HCT116 (cell line): Measurements from ENCODE around the gene ILF2. TPM values are rescaled to one million over a fixed set of nuclear protein-coding genes. Genes with fewer than 3 reads are reported as not detected.

Experiments
- ATAC-seq: fragments of 200-7000 bp; cut with Tn5 transposase; 2 replicates; pipeline ENCODE4 v1.9.1; 2020; ENCODE audit warnings: mild to moderate bottlenecking, moderate library complexity
- BruUV-seq: library from RNA; stranded (reverse); fragments of 400-500 nt; replicated peaks from 2 replicates; lab custom pipeline; 2021; lab: Mats Ljungman, UMichigan
- CTCF ChIA-PET: fragments of 300-600 bp; sonication (Branson Sonifier 250); formaldehyde crosslinking; loops from one replicate; lab custom pipeline; 2021; ENCODE audit warnings: antibody characterized with exemption; lab: Charles Lee
- POLR2A ChIA-PET: fragments of 300-600, 350-600 bp; sonication (Branson Sonifier 250); formaldehyde crosslinking; loops from one replicate; lab custom pipeline; 2021; ENCODE audit warnings: antibody characterized with exemption; lab: Charles Lee
- RAD21 ChIA-PET, 2 experiments: fragments of 300-600 bp; sonication (Branson Sonifier 250); formaldehyde crosslinking; loops; one replicate each; lab custom pipeline; 2023; ENCODE audit warnings: low total read pairs in 2 of 2; ENCODE audit not compliant: uncharacterized antibody in 2 of 2, unreplicated experiment in 2 of 2, low non-redundant PET in 1 of 2; lab: Charles Lee
- DNase-seq: peaks from one replicate; pipeline ENCODE4 v3.0.0-alpha.2; 2010; ENCODE audit warnings: low read depth, low spot score
- H2AFZ ChIP-seq: fragments of 200-600 bp; shearing (Covaris generic), sonication (generic); 2 replicates; pipeline ENCODE4 v1.6.1; 2017; ENCODE audit warnings: low read depth, mixed run types, mixed read lengths, antibody characterized with exemption, low read length; ENCODE audit not compliant: poor library complexity, severe bottlenecking
- H3K27ac ChIP-seq: 2 replicates; pipeline ENCODE4 v1.5.1; 2012; ENCODE audit warnings: low read depth, low read length
- H3K27me3 ChIP-seq: fragments of 200-600 bp; sonication (generic); 2 replicates; pipeline ENCODE4 v1.6.1; 2016; ENCODE audit warnings: mixed run types, low read length, mixed read lengths; ENCODE audit not compliant: insufficient read depth
- H3K36me3 ChIP-seq, 2 experiments: fragments of 200-500 bp in 1 of 2; fragments of 200-600 bp in 1 of 2; sonication (Bioruptor generic) in 1 of 2; sonication (generic) in 1 of 2; 2 replicates each; pipeline versions ENCODE4 v1.5.1 to v1.6.1; 2014 to 2016; ENCODE audit warnings: low read length in 2 of 2, inconsistent platforms in 1 of 2, mixed read lengths in 1 of 2, mixed run types in 1 of 2; ENCODE audit not compliant: insufficient read depth in 2 of 2, control insufficient read depth in 1 of 2
- H3K4me1 ChIP-seq, 2 experiments: fragments of 200-600 bp in 1 of 2; sonication (generic) in 1 of 2; 2 replicates each; pipeline versions ENCODE4 v1.5.1 to v1.6.1; 2012 to 2017; ENCODE audit warnings: low read length in 2 of 2, inconsistent platforms in 1 of 2, mild to moderate bottlenecking in 1 of 2, mixed read lengths in 1 of 2, mixed run types in 1 of 2, moderate library complexity in 1 of 2; ENCODE audit not compliant: insufficient read depth in 2 of 2, control insufficient read depth in 1 of 2
- H3K4me2 ChIP-seq: fragments of 200-600 bp; sonication (generic); 2 replicates; pipeline ENCODE4 v1.6.1; 2017; ENCODE audit warnings: mixed run types, low read length, mixed read lengths
- H3K4me3 ChIP-seq, 2 experiments: fragments of 200-600 bp in 1 of 2; sonication (generic) in 1 of 2; replicated peaks in 1 of 2; 2 replicates each; pipeline ENCODE4 v1.5.1; 2011 to 2016; ENCODE audit warnings: low read length in 2 of 2, control low read depth in 1 of 2, low read depth in 1 of 2, mild to moderate bottlenecking in 1 of 2, mixed read lengths in 1 of 2, mixed run types in 1 of 2
- H3K79me2 ChIP-seq: fragments of 200-600 bp; sonication (generic); 2 replicates; pipeline ENCODE4 v1.6.1; 2017; ENCODE audit warnings: mild to moderate bottlenecking, mixed run types, low read length, moderate library complexity, mixed read lengths; ENCODE audit not compliant: insufficient read depth
- H3K9ac ChIP-seq: fragments of 200-600 bp; sonication (generic); 2 replicates; pipeline ENCODE4 v1.6.1; 2016; ENCODE audit warnings: low read length, mixed read lengths
- H3K9me2 ChIP-seq: fragments of 200-600 bp; sonication (generic), shearing (Covaris generic); 2 replicates; pipeline ENCODE4 v1.6.1; 2017; ENCODE audit warnings: mixed run types, mild to moderate bottlenecking, moderate library complexity; ENCODE audit not compliant: insufficient read depth
- H3K9me3 ChIP-seq, 2 experiments: fragments of 200-500 bp in 1 of 2; fragments of 200-600 bp in 1 of 2; sonication (Bioruptor generic) in 1 of 2; sonication (generic) in 1 of 2; 2 replicates each; pipeline ENCODE4 v1.6.1; 2014 to 2017; ENCODE audit warnings: low read length in 2 of 2, mixed read lengths in 2 of 2, inconsistent platforms in 1 of 2, low read depth in 1 of 2, mild to moderate bottlenecking in 1 of 2, mixed run types in 1 of 2, moderate library complexity in 1 of 2; ENCODE audit not compliant: control insufficient read depth in 1 of 2, insufficient read depth in 1 of 2
- H4K20me1 ChIP-seq: fragments of 200-600 bp; sonication (generic), shearing (Covaris generic); 2 replicates; pipeline ENCODE4 v1.6.1; 2017; ENCODE audit warnings: mixed run types, mild to moderate bottlenecking, moderate library complexity; ENCODE audit not compliant: insufficient read depth
- ATF3 ChIP-seq: IDR thresholded peaks from 2 replicates; pipeline ENCODE4 v1.6.1; 2012
- CBX3 ChIP-seq: IDR thresholded peaks from 2 replicates; pipeline ENCODE4 v1.6.1; 2012; ENCODE audit warnings: low read depth
- CTCF ChIP-seq, 3 experiments: fragments of 200-600 bp in 1 of 3; sonication (generic) in 1 of 3; IDR thresholded peaks in 2 of 3; conservative IDR thresholded peaks in 1 of 3; 2 replicates each; pipeline ENCODE4 v1.5.1; 2012 to 2017; ENCODE audit warnings: low read depth in 2 of 3, low read length in 2 of 3, antibody characterized with exemption in 1 of 3, borderline replicate concordance in 1 of 3, control low read depth in 1 of 3, mild to moderate bottlenecking in 1 of 3, mixed read lengths in 1 of 3, mixed run types in 1 of 3, moderate library complexity in 1 of 3; ENCODE audit not compliant: insufficient read depth in 1 of 3
- JUND ChIP-seq: IDR thresholded peaks from 2 replicates; pipeline ENCODE4 v1.6.1; 2012
- POLR2A ChIP-seq: IDR thresholded peaks from 2 replicates; pipeline ENCODE4 v1.7.0; 2011; ENCODE audit warnings: borderline replicate concordance; ENCODE audit not compliant: insufficient read depth, insufficient read length; ENCODE audit errors: extremely low read depth
- REST ChIP-seq: IDR thresholded peaks from 2 replicates; pipeline ENCODE4 v1.6.1; 2012; ENCODE audit warnings: low read depth
- SP1 ChIP-seq: IDR thresholded peaks from 2 replicates; pipeline ENCODE4 v1.6.1; 2012; ENCODE audit warnings: low read depth
- ZBTB33 ChIP-seq: IDR thresholded peaks from 2 replicates; pipeline ENCODE4 v1.6.1; 2011; ENCODE audit warnings: mild to moderate bottlenecking, low read length, moderate library complexity; ENCODE audit not compliant: insufficient replicate concordance; ENCODE audit errors: extremely low read depth
- ZNF274 ChIP-seq: fragments of 200-500 bp; sonication (Bioruptor generic); IDR thresholded peaks from 2 replicates; pipeline ENCODE4 v1.6.1; 2014; ENCODE audit warnings: mild to moderate bottlenecking, low read depth, low read length, inconsistent platforms
- intact Hi-C: fragments of 100-400 bp; cut with micrococcal nuclease; formaldehyde crosslinking; loops from 2 replicates; pipeline ENCODE4 v1.10.0; 2022
- total RNA-seq: library from RNA; stranded (reverse); gene quantifications from one replicate; pipeline ENCODE4 v1.2.1, GENCODE V29; 2021; ENCODE audit not compliant: unreplicated experiment

Gene ILF2
- total RNA-seq, 1 experiment from 2014 or later = 335 TPM

GRCh38 chr1:153678519-153679336, 7.9 kb upstream of the ILF2 start, which contains the start of gene NPR1:
Gene NPR1 (plus strand): TSS chr1:153678688. CDS start chr1:153679109, 421 bp downstream.
- ATAC-seq (no peak), DNase-seq (no peak)
- no peaks in the 10 kb centered on the region for H3K9me3 ChIP-seq
- H3K4me3 ChIP-seq = no peak within 1 kb of the TSS
- no peak within 1 kb of the TSS for H3K27ac ChIP-seq
- BruUV-seq = no TSS peak
- TF ChIP-seq ATF3 = no peak
- TF ChIP-seq POLR2A = no peak
- TF ChIP-seq REST = no peak
- no peak for TF ChIP-seq JUND
- no peak for TF ChIP-seq CBX3
- TF ChIP-seq CTCF (IDR thresholded peaks at IDR 0.05 in 2 of 3, conservative IDR thresholded peaks at IDR 0.05 in 1 of 3; ENCODE audit: borderline replicate concordance in 1 of 3, insufficient read depth in 1 of 3, low read depth in 2 of 3, low read length in 2 of 3) = no peak
- TF ChIP-seq ZBTB33 = no peak
- TF ChIP-seq ZNF274 = no peak
- no peak for TF ChIP-seq SP1
- no peaks in the 10 kb centered on the region for H3K9me2 ChIP-seq
- H3K79me2 ChIP-seq = no peaks in the 10 kb centered on the region
- intact Hi-C loops = loop anchor here (10.0 kb wide), 1 partner anchor 96 kb away; the partner anchor contains the start of gene SLC27A3
- H3K4me1 ChIP-seq = peaks cover 0 to 4% of the 10 kb centered on the region in 2 experiments; a peak in 2 of 4 replicates
- peak within 1 kb of the TSS; percentile 46 for H3K4me2 ChIP-seq
- H2AFZ ChIP-seq = peak within 1 kb of the TSS; percentile 92
- H3K9ac ChIP-seq = no peak within 1 kb of the TSS
- CTCF ChIA-PET = no interaction called here
- POLR2A ChIA-PET = no interaction called here
- H3K36me3 ChIP-seq = no peaks in the 10 kb centered on the region
- no peaks in the 10 kb centered on the region for H3K27me3 ChIP-seq
- H4K20me1 ChIP-seq = no peaks in the 10 kb centered on the region
- RAD21 ChIA-PET = no interaction called here
